SK-N-SH treated with all-trans-retinoic acid at 6 μM for 48 hours (cell line): ENCODE results near the gene ZNF385C.
"Not testable (repeated sequence)": the region's sequence is repeated elsewhere in the genome, so short reads cannot be mapped to it uniquely, and the experiment has no call there.

Experiments used
- ATAC-seq: fragments of 200-7000 bp; cut with Tn5 transposase; 3 replicates; pipeline ENCODE4 v1.9.1; 2020; ENCODE audit warnings: mild to moderate bottlenecking, moderate library complexity
- ARNTL ChIP-seq: fragments of 450-650 bp; formaldehyde crosslinking; IDR thresholded peaks from 2 replicates; pipeline ENCODE4 v1.5.0; 2020; ENCODE audit warnings: low read depth, mild to moderate bottlenecking, moderate library complexity, borderline replicate concordance
- BACH2 ChIP-seq: fragments of 250-450 bp; sonication (Bioruptor Pico); IDR thresholded peaks from 2 replicates; pipeline ENCODE4 v1.9.0; 2021; ENCODE audit warnings: mild to moderate bottlenecking, borderline replicate concordance
- CREB5 ChIP-seq: fragments of 250-450 bp; sonication (Bioruptor Pico); IDR thresholded peaks from 2 replicates; pipeline ENCODE4 v1.5.1; 2020; ENCODE audit warnings: low read depth, mild to moderate bottlenecking, moderate library complexity
- CSDC2 ChIP-seq: fragments of 250-450 bp; sonication (Bioruptor Pico); IDR thresholded peaks from 2 replicates; pipeline ENCODE4 v1.5.0; 2020; ENCODE audit warnings: mild to moderate bottlenecking, moderate library complexity
- ESRRG ChIP-seq: fragments of 250-450 bp; sonication (Bioruptor Pico); IDR thresholded peaks from 2 replicates; pipeline ENCODE4 v1.6.1; 2021; ENCODE audit warnings: mild to moderate bottlenecking
- GLIS3 ChIP-seq: fragments of 250-450 bp; sonication (Bioruptor Pico); IDR thresholded peaks from 2 replicates; pipeline ENCODE4 v1.5.0; 2020; ENCODE audit warnings: mild to moderate bottlenecking, moderate library complexity
- ISL1 ChIP-seq: fragments of 250-450 bp; sonication (Bioruptor Pico); IDR thresholded peaks from 2 replicates; pipeline ENCODE4 v2.1.2; 2022; ENCODE audit warnings: mild to moderate bottlenecking, moderate library complexity
- OSR1 ChIP-seq: fragments of 250-450 bp; sonication (Bioruptor Pico); IDR thresholded peaks from 2 replicates; pipeline ENCODE4 v1.8.0; 2022; ENCODE audit warnings: moderate library complexity, mild to moderate bottlenecking, inconsistent platforms
- POU6F1 ChIP-seq: fragments of 250-450 bp; sonication (Bioruptor Pico); IDR thresholded peaks from 2 replicates; pipeline ENCODE4 v1.8.0; 2021; ENCODE audit warnings: low read depth, mild to moderate bottlenecking, moderate library complexity, borderline replicate concordance
- PPARA ChIP-seq: fragments of 250-450 bp; sonication (Bioruptor Pico); IDR thresholded peaks from 2 replicates; pipeline ENCODE4 v1.5.0; 2020; ENCODE audit warnings: mild to moderate bottlenecking, borderline replicate concordance
- RARB ChIP-seq: fragments of 250-450 bp; sonication (Bioruptor Pico); IDR thresholded peaks from 2 replicates; pipeline ENCODE4 v1.8.0; 2021; ENCODE audit warnings: mild to moderate bottlenecking, moderate library complexity
- TCF4 ChIP-seq: fragments of 250-450 bp; sonication (Bioruptor Pico); IDR thresholded peaks from 2 replicates; pipeline ENCODE4 v1.8.0; 2021; ENCODE audit warnings: mild to moderate bottlenecking, moderate library complexity, borderline replicate concordance
- ZC3H10 ChIP-seq: fragments of 250-450 bp; sonication (Bioruptor Pico); IDR thresholded peaks from 2 replicates; pipeline ENCODE4 v1.5.1; 2021; ENCODE audit warnings: mild to moderate bottlenecking, moderate library complexity
- ZFP3 ChIP-seq: fragments of 250-450 bp; sonication (Bioruptor Pico); IDR thresholded peaks from 2 replicates; pipeline ENCODE4 v1.5.0; 2020; ENCODE audit warnings: mild to moderate bottlenecking, moderate library complexity
- ZFP30 ChIP-seq: fragments of 450-650 bp; formaldehyde crosslinking; IDR thresholded peaks from 2 replicates; pipeline ENCODE4 v1.5.0; 2022; ENCODE audit warnings: mild to moderate bottlenecking, moderate library complexity
- ZNF565 ChIP-seq: fragments of 450-650 bp; formaldehyde crosslinking; conservative IDR thresholded peaks from 2 replicates; pipeline ENCODE4 v1.5.0; 2020; ENCODE audit warnings: low read depth, mild to moderate bottlenecking, moderate library complexity
- TF ChIP-seq, protein P1 (sequence below): fragments of 250-450 bp; sonication (Bioruptor Pico); IDR thresholded peaks from 2 replicates; pipeline ENCODE4 v1.5.0; 2020; ENCODE audit warnings: mild to moderate bottlenecking, moderate library complexity
- TF ChIP-seq, protein P2 (sequence below): fragments of 250-450 bp; sonication (Bioruptor Pico); IDR thresholded peaks from 2 replicates; pipeline ENCODE4 v1.8.0; 2020; ENCODE audit warnings: mild to moderate bottlenecking, moderate library complexity, borderline replicate concordance

ZNF385C gene, protein sequence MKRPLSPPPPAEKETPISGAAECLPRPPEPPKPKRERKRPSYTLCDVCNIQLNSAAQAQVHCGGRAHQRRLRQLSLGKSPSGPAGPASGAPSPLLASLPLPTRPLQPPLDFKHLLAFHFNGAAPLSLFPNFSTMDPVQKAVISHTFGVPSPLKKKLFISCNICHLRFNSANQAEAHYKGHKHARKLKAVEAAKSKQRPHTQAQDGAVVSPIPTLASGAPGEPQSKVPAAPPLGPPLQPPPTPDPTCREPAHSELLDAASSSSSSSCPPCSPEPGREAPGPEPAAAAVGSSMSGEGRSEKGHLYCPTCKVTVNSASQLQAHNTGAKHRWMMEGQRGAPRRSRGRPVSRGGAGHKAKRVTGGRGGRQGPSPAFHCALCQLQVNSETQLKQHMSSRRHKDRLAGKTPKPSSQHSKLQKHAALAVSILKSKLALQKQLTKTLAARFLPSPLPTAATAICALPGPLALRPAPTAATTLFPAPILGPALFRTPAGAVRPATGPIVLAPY

GRCh38 chr17:42097691-42098631 lies at the start of gene ZNF385C:
TSS of gene ZNF385C (minus strand) at chr17:42098473. CDS start at chr17:42063056, 35,417 bp downstream.
- ATAC-seq = no peak; the same call in 2 of the 3 replicates
- TF ChIP-seq CREB5 (CRISPR knock-in tag) = no peak
- no peak for TF ChIP-seq ZFP30
- no peak for TF ChIP-seq ZFP3
- no peak for TF ChIP-seq ESRRG (CRISPR knock-in tag)
- TF ChIP-seq GLIS3 (CRISPR knock-in tag) = no peak
- TF ChIP-seq RARB (CRISPR knock-in tag) = no peak
- no peak for TF ChIP-seq BACH2 (CRISPR knock-in tag)
- no peak for TF ChIP-seq ARNTL (CRISPR knock-in tag)
- no peak for TF ChIP-seq ISL1 (CRISPR knock-in tag)
- no peak for TF ChIP-seq TCF4 (CRISPR knock-in tag)

DNA sequence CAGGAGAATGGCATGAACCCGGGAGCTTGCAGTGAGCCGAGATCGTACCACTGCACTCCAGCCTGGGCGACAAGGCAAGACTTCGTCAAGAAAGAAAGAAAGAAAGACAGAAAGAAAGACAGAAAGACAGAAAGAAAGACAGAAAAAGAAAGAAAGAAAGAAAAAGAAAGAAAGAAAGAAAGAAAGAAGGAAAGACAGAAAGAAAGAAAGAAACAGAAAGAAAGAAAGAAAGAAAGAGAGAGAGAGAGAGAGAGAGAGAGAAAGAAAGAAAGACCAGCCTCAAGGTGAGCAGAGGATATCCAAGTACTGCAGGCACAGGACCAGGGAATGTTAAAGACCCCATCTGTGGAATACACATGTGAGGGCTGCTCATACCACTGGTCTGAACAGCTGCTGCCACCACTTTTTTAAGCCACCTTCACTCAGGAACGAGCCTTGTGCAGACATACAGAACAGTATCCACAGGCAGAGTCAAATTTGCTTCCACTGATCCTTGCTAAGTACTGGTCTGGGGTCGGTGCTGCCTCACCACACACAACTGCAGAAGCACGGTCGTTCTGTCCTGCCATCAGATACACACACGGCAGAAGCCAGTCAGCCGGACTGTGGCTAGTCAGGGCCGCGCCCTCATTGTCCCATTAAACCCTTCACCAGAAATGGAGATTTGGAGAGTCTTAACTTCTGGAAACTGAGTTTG lies 48.8 kb upstream of the ZNF385C start:
- TF ChIP-seq CSDC2 (CRISPR knock-in tag) = no peak
- no peak for TF ChIP-seq GLIS3 (CRISPR knock-in tag)
- TF ChIP-seq, protein P1, sequence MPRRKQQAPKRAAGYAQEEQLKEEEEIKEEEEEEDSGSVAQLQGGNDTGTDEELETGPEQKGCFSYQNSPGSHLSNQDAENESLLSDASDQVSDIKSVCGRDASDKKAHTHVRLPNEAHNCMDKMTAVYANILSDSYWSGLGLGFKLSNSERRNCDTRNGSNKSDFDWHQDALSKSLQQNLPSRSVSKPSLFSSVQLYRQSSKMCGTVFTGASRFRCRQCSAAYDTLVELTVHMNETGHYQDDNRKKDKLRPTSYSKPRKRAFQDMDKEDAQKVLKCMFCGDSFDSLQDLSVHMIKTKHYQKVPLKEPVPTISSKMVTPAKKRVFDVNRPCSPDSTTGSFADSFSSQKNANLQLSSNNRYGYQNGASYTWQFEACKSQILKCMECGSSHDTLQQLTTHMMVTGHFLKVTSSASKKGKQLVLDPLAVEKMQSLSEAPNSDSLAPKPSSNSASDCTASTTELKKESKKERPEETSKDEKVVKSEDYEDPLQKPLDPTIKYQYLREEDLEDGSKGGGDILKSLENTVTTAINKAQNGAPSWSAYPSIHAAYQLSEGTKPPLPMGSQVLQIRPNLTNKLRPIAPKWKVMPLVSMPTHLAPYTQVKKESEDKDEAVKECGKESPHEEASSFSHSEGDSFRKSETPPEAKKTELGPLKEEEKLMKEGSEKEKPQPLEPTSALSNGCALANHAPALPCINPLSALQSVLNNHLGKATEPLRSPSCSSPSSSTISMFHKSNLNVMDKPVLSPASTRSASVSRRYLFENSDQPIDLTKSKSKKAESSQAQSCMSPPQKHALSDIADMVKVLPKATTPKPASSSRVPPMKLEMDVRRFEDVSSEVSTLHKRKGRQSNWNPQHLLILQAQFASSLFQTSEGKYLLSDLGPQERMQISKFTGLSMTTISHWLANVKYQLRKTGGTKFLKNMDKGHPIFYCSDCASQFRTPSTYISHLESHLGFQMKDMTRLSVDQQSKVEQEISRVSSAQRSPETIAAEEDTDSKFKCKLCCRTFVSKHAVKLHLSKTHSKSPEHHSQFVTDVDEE (CRISPR knock-in tag) = no peak
- TF ChIP-seq ZC3H10 = no peak
- no peak for TF ChIP-seq ZFP3
- TF ChIP-seq OSR1 (CRISPR knock-in tag) = no peak
- TF ChIP-seq ZNF565 (CRISPR knock-in tag) = no peak
- TF ChIP-seq, protein P2, sequence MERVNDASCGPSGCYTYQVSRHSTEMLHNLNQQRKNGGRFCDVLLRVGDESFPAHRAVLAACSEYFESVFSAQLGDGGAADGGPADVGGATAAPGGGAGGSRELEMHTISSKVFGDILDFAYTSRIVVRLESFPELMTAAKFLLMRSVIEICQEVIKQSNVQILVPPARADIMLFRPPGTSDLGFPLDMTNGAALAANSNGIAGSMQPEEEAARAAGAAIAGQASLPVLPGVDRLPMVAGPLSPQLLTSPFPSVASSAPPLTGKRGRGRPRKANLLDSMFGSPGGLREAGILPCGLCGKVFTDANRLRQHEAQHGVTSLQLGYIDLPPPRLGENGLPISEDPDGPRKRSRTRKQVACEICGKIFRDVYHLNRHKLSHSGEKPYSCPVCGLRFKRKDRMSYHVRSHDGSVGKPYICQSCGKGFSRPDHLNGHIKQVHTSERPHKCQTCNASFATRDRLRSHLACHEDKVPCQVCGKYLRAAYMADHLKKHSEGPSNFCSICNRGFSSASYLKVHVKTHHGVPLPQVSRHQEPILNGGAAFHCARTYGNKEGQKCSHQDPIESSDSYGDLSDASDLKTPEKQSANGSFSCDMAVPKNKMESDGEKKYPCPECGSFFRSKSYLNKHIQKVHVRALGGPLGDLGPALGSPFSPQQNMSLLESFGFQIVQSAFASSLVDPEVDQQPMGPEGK (CRISPR knock-in tag) = no peak
- TF ChIP-seq POU6F1 = no peak
- no peak for TF ChIP-seq ZFP30
- no peak for TF ChIP-seq PPARA (CRISPR knock-in tag)
- no peak for ATAC-seq

GRCh38 chr17:42143138-42143537 lies 44.9 kb upstream of the ZNF385C start:
- not testable (repeated sequence) for ATAC-seq
